ENCODE results near the gene TK1. TPM values are rescaled to one million over a fixed set of nuclear protein-coding genes. Genes with fewer than 3 reads are reported as not detected.

The TK1 gene
- total RNA-seq, 4 donors from 2014 or later = 1.7 to 4.1 (median 2.9) TPM

DNA sequence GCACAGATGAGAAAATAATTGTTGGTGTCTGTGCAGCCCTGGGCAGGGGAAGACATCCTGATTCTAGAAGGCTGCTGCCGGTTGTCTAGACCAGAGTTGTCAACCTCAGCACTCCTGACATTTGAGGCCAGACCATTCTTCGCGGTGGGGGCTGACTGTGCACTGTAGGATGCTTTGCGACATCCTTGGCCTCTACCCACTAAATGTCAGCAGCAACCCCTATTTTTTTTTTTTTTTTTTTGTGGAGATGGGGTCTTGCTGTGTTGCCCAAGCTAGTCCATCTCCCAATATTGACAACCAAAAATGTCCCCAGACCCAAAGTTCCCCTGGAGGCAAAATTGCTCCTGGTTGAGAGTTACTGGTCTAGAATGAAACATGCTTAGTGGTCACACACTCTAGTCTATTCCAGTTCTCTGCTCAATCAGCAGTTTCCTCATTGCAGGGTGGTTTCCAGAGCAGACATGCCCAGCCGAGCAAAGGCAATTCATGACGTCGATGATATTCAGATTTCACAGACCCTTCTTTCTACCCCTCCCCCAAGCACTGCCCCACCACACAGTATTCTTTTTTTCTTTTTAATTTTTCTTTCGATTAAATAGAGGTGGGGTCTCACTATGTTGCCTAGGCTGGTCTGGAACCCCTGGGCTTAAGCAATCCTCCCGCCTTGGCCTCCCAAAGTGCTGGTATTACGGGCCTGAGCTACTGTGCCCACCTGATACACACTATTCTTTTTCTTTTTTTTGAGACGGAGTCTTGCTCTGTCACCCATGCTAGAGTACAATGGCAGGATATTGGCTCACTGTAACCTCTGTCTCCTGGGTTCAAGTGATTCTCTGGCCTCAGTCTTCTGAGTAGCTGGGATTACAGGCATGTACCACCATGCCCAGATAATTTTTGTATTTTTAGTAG, 31.7 kb downstream of the TK1 start:
- intact Hi-C loops (cut with DNase I; ENCODE audit: low total_unique reads) = no loop called here
- TF ChIP-seq POLR2A (IDR thresholded peaks at IDR 0.05) = no peak
- no peak overlapping the region for H3K4me3 ChIP-seq (ENCODE audit: low read depth, poor library complexity, severe bottlenecking)
- no peak for DNase-seq (ENCODE audit: low spot score in 2 of 2)
- WGBS, 2 donors = 69 to 78% methylated on average over 11 of the region's 11 CpGs

- DNase-seq (ENCODE audit: low spot score in 2 of 2) = no peak
- 21 to 37% methylated on average over 7 of the region's 7 CpGs for WGBS, 2 donors
- no peak overlapping the region for H3K4me3 ChIP-seq (ENCODE audit: low read depth, poor library complexity, severe bottlenecking)
- intact Hi-C loops (cut with DNase I; ENCODE audit: low total_unique reads) = no loop called here
- TF ChIP-seq POLR2A (IDR thresholded peaks at IDR 0.05) = no peak
- TF ChIP-seq, protein P1, sequence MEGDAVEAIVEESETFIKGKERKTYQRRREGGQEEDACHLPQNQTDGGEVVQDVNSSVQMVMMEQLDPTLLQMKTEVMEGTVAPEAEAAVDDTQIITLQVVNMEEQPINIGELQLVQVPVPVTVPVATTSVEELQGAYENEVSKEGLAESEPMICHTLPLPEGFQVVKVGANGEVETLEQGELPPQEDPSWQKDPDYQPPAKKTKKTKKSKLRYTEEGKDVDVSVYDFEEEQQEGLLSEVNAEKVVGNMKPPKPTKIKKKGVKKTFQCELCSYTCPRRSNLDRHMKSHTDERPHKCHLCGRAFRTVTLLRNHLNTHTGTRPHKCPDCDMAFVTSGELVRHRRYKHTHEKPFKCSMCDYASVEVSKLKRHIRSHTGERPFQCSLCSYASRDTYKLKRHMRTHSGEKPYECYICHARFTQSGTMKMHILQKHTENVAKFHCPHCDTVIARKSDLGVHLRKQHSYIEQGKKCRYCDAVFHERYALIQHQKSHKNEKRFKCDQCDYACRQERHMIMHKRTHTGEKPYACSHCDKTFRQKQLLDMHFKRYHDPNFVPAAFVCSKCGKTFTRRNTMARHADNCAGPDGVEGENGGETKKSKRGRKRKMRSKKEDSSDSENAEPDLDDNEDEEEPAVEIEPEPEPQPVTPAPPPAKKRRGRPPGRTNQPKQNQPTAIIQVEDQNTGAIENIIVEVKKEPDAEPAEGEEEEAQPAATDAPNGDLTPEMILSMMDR (IDR thresholded peaks at IDR 0.05) = no peak
Observed at GRCh38 chr17:78151514-78152008, 35.3 kb downstream of the TK1 start.

DNA sequence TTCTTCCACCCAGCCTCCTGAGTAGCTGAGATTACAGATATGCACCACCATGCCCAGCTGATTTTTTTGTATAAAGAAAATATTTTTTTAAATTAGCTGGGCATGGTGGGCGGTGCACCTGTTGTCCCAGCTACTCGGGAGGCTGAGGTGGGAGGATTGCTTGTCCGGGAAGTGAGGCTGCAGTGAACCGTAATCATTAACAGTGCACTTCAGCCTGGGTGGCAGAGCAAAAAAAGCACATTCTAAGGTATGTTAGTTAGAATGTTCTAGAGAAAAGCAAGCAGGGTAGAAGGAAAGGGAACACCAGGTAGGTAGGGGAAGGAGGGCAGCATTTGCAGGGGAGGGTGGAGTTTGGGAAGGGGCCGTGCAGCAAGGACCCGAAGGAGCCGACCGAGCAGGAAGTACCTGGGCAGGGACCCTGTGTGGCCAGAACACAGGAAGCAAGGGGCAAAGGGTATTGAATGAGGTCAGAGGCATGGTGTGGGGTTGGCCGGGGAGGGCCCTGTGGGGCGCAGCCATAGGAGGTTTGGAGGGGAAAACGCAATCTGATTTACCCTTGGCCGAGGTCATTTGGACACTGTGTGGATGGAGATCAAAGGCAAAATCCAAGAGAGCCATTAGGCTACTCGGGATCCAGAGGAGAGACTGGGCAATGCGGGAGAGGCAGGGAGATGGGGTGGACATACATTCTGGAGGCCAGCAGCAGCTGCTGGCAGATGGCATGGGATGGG, 38.4 kb downstream of the TK1 start:
- intact Hi-C loops (cut with DNase I; ENCODE audit: low total_unique reads) = no loop called here
- DNase-seq (ENCODE audit: low spot score in 2 of 2) = no peak
- H3K4me3 ChIP-seq (ENCODE audit: low read depth, poor library complexity, severe bottlenecking) = no peak overlapping the region
- 75 to 76% methylated on average over 14 of the region's 14 CpGs for WGBS, 2 donors
- no peak for TF ChIP-seq POLR2A (IDR thresholded peaks at IDR 0.05)
- TF ChIP-seq, protein P1 (IDR thresholded peaks at IDR 0.05) = no peak

GRCh38 chr17:78147315-78147998, 39.4 kb downstream of the TK1 start:
- 49 to 61% methylated on average over 8 of the region's 8 CpGs for WGBS, 2 donors
- intact Hi-C loops (cut with DNase I; ENCODE audit: low total_unique reads) = no loop called here
- no peak overlapping the region for H3K4me3 ChIP-seq (ENCODE audit: low read depth, poor library complexity, severe bottlenecking)
- TF ChIP-seq, protein P1 (IDR thresholded peaks at IDR 0.05) = no peak
- TF ChIP-seq POLR2A (IDR thresholded peaks at IDR 0.05) = no peak
- DNase-seq (ENCODE audit: low spot score in 2 of 2) = no peak

- TF ChIP-seq, protein P1 (IDR thresholded peaks at IDR 0.05) = no peak
- no peak for DNase-seq (ENCODE audit: low spot score in 2 of 2)
- no peak overlapping the region for H3K4me3 ChIP-seq (ENCODE audit: low read depth, poor library complexity, severe bottlenecking)
- intact Hi-C loops (cut with DNase I; ENCODE audit: low total_unique reads) = no loop called here
- WGBS, 2 donors = 81 to 89% methylated on average over 5 to 6 of the region's 6 CpGs
Observed at GRCh38 chr17:78146881-78147280, 40.0 kb downstream of the TK1 start.

GRCh38 chr17:78146471-78146869, 40.4 kb downstream of the TK1 start:
- TF ChIP-seq POLR2A (IDR thresholded peaks at IDR 0.05) = no peak
- TF ChIP-seq, protein P1 (IDR thresholded peaks at IDR 0.05) = no peak
- WGBS, 2 donors = 95 to 98% methylated on average over 7 of the region's 7 CpGs
- no peak overlapping the region for H3K4me3 ChIP-seq (ENCODE audit: low read depth, poor library complexity, severe bottlenecking)
- DNase-seq (ENCODE audit: low spot score in 2 of 2) = no peak
- intact Hi-C loops (cut with DNase I; ENCODE audit: low total_unique reads) = no loop called here
